ENCODE measurements around the gene TNP2.

TNP2 gene

GRCh38 chr16:11235703-11235991 is 33.5 kb downstream of the TNP2 start:
- H3K4me3 ChIP-seq (ENCODE audit: low read length): no peak overlapping the region
- no peak overlapping the region for H3K9ac ChIP-seq (ENCODE audit: low read length)
- no peaks in the 10 kb centered on the region for H3K27me3 ChIP-seq (ENCODE audit: control insufficient read depth, insufficient read depth, low read length)
- no peaks in the 10 kb centered on the region for H3K9me3 ChIP-seq (ENCODE audit: control insufficient read depth, low read length)
- H3K36me3 ChIP-seq (ENCODE audit: control insufficient read depth, insufficient read depth, low read length): no peaks in the 10 kb centered on the region
- peaks cover 10% of the 10 kb centered on the region for H3K4me1 ChIP-seq (ENCODE audit: control insufficient read depth, insufficient read depth, low read length)

- H3K4me1 ChIP-seq (ENCODE audit: control insufficient read depth, insufficient read depth, low read length): peaks cover 8% of the 10 kb centered on the region
- no peaks in the 10 kb centered on the region for H3K9me3 ChIP-seq (ENCODE audit: control insufficient read depth, low read length)
- H3K9ac ChIP-seq (ENCODE audit: low read length): no peak overlapping the region
- no peaks in the 10 kb centered on the region for H3K27me3 ChIP-seq (ENCODE audit: control insufficient read depth, insufficient read depth, low read length)
- no peaks in the 10 kb centered on the region for H3K36me3 ChIP-seq (ENCODE audit: control insufficient read depth, insufficient read depth, low read length)
- H3K4me3 ChIP-seq (ENCODE audit: low read length): no peak overlapping the region
Observed at GRCh38 chr16:11234884-11235702, 34.0 kb downstream of the TNP2 start.

- Histone ChIP-seq H3K9me3 (ENCODE audit: control insufficient read depth, low read length) (no peaks in the 10 kb centered on the region), H3K4me3 (ENCODE audit: low read length) (no peak overlapping the region), H3K36me3 (ENCODE audit: control insufficient read depth, insufficient read depth, low read length) (no peaks in the 10 kb centered on the region), H3K9ac (ENCODE audit: low read length) (no peak overlapping the region), H3K27me3 (ENCODE audit: control insufficient read depth, insufficient read depth, low read length) (no peaks in the 10 kb centered on the region), H3K4me1 (ENCODE audit: control insufficient read depth, insufficient read depth, low read length) (peaks cover 8% of the 10 kb centered on the region)
Observed at GRCh38 chr16:11233727-11234376, 35.3 kb downstream of the TNP2 start.

- no peaks in the 10 kb centered on the region for H3K36me3 ChIP-seq (ENCODE audit: control insufficient read depth, insufficient read depth, low read length)
- H3K9me3 ChIP-seq (ENCODE audit: control insufficient read depth, low read length): no peaks in the 10 kb centered on the region
- peaks cover 8% of the 10 kb centered on the region for H3K4me1 ChIP-seq (ENCODE audit: control insufficient read depth, insufficient read depth, low read length)
- H3K9ac ChIP-seq (ENCODE audit: low read length): no peak overlapping the region
- H3K4me3 ChIP-seq (ENCODE audit: low read length): no peak overlapping the region
- H3K27me3 ChIP-seq (ENCODE audit: control insufficient read depth, insufficient read depth, low read length): no peaks in the 10 kb centered on the region
Observed at GRCh38 chr16:11232852-11233726, 36.0 kb downstream of the TNP2 start.

- Histone ChIP-seq H3K4me3 (ENCODE audit: low read length) (no peak overlapping the region), H3K9ac (ENCODE audit: low read length) (no peak overlapping the region), H3K9me3 (ENCODE audit: control insufficient read depth, low read length) (no peaks in the 10 kb centered on the region), H3K4me1 (ENCODE audit: control insufficient read depth, insufficient read depth, low read length) (peaks cover 8% of the 10 kb centered on the region), H3K27me3 (ENCODE audit: control insufficient read depth, insufficient read depth, low read length) (no peaks in the 10 kb centered on the region), H3K36me3 (ENCODE audit: control insufficient read depth, insufficient read depth, low read length) (no peaks in the 10 kb centered on the region)
Observed at GRCh38 chr16:11232302-11232851, 36.7 kb downstream of the TNP2 start.

- H3K4me1 ChIP-seq (ENCODE audit: control insufficient read depth, insufficient read depth, low read length): peaks cover 8% of the 10 kb centered on the region
- no peak overlapping the region for H3K4me3 ChIP-seq (ENCODE audit: low read length)
- H3K27me3 ChIP-seq (ENCODE audit: control insufficient read depth, insufficient read depth, low read length): no peaks in the 10 kb centered on the region
- H3K9ac ChIP-seq (ENCODE audit: low read length): no peak overlapping the region
- no peaks in the 10 kb centered on the region for H3K9me3 ChIP-seq (ENCODE audit: control insufficient read depth, low read length)
- H3K36me3 ChIP-seq (ENCODE audit: control insufficient read depth, insufficient read depth, low read length): no peaks in the 10 kb centered on the region
Observed at GRCh38 chr16:11231367-11231970, 37.7 kb downstream of the TNP2 start.

GRCh38 chr16:11229906-11230305 is 39.2 kb downstream of the TNP2 start:
- H3K9ac ChIP-seq (ENCODE audit: low read length): no peak overlapping the region
- no peaks in the 10 kb centered on the region for H3K9me3 ChIP-seq (ENCODE audit: control insufficient read depth, low read length)
- H3K4me3 ChIP-seq (ENCODE audit: low read length): no peak overlapping the region
- no peaks in the 10 kb centered on the region for H3K27me3 ChIP-seq (ENCODE audit: control insufficient read depth, insufficient read depth, low read length)
- no peaks in the 10 kb centered on the region for H3K36me3 ChIP-seq (ENCODE audit: control insufficient read depth, insufficient read depth, low read length)
- peaks cover 8% of the 10 kb centered on the region for H3K4me1 ChIP-seq (ENCODE audit: control insufficient read depth, insufficient read depth, low read length)

GRCh38 chr16:11229432-11229831 is 39.7 kb downstream of the TNP2 start:
- H3K9ac ChIP-seq (ENCODE audit: low read length): no peak overlapping the region
- peaks cover 8% of the 10 kb centered on the region for H3K4me1 ChIP-seq (ENCODE audit: control insufficient read depth, insufficient read depth, low read length)
- H3K4me3 ChIP-seq (ENCODE audit: low read length): no peak overlapping the region
- H3K36me3 ChIP-seq (ENCODE audit: control insufficient read depth, insufficient read depth, low read length): no peaks in the 10 kb centered on the region
- no peaks in the 10 kb centered on the region for H3K9me3 ChIP-seq (ENCODE audit: control insufficient read depth, low read length)
- no peaks in the 10 kb centered on the region for H3K27me3 ChIP-seq (ENCODE audit: control insufficient read depth, insufficient read depth, low read length)

- no peaks in the 10 kb centered on the region for H3K4me1 ChIP-seq (ENCODE audit: control insufficient read depth, insufficient read depth, low read length)
- H3K4me3 ChIP-seq (ENCODE audit: low read length): no peak overlapping the region
Observed at GRCh38 chr16:11225677-11226549, 43.2 kb downstream of the TNP2 start.

GRCh38 chr16:11224894-11225676 is 44.0 kb downstream of the TNP2 start:
- Histone ChIP-seq H3K36me3 (ENCODE audit: control insufficient read depth, insufficient read depth, low read length) (no peaks in the 10 kb centered on the region), H3K9me3 (ENCODE audit: control insufficient read depth, low read length) (no peaks in the 10 kb centered on the region), H3K4me1 (ENCODE audit: control insufficient read depth, insufficient read depth, low read length) (no peaks in the 10 kb centered on the region), H3K9ac (ENCODE audit: low read length) (no peak overlapping the region), H3K27me3 (ENCODE audit: control insufficient read depth, insufficient read depth, low read length) (no peaks in the 10 kb centered on the region), H3K4me3 (ENCODE audit: low read length) (no peak overlapping the region)

More at GRCh38 chr16:11225677-11226549, 43.2 kb downstream of the TNP2 start:
- no peaks in the 10 kb centered on the region for H3K27me3 ChIP-seq (ENCODE audit: control insufficient read depth, insufficient read depth, low read length)
- H3K9me3 ChIP-seq (ENCODE audit: control insufficient read depth, low read length): no peaks in the 10 kb centered on the region
- H3K36me3 ChIP-seq (ENCODE audit: control insufficient read depth, insufficient read depth, low read length): no peaks in the 10 kb centered on the region
- H3K9ac ChIP-seq (ENCODE audit: low read length): no peak overlapping the region

Measured in mucosa of stomach (tissue), 1 donor.